Subcutaneous adipose tissue (tissue), 4 donors: ENCODE results near the gene SEZ6. TPM values are rescaled to one million over a fixed set of nuclear protein-coding genes. Genes with fewer than 3 reads are reported as not detected.

Experiments used
- total RNA-seq, 4 donors: library from RNA; depleted of rRNA; stranded (reverse); fragments of >200 nt; gene quantifications; one replicate each; pipeline ENCODE4 v1.1.0, GENCODE V29; 2016
- TF ChIP-seq, protein P1 (sequence below): fragments of 450-650 bp; IDR thresholded peaks from one replicate; pipeline ENCODE4 v1.5.1; 2016; ENCODE audit warnings: low read depth, mild to moderate bottlenecking, control low read depth, antibody characterized with exemption, moderate library complexity

The SEZ6 gene
- total RNA-seq, 4 donors from 2014 or later, result not detected

DNA sequence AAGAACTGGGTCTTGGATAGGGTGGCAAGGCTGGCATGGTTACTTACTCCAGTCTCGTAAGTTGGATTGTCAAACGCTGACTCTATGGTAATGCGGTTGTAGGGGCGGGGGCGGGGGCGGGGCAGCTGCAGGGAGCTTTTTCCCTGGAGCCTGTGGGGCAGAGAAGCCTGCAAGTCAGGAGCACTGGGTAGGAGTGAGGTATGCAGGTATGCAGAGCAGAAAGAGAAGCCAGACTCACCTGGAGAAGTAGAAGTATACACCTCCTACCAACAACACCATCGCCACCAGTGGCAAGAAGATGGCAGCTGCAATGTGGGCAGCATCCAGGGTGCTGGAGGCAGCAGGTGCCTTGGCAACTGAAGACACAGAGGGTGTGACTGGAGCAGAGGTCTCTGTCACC is 49.7 kb downstream of the SEZ6 start:
- TF ChIP-seq, protein P1, sequence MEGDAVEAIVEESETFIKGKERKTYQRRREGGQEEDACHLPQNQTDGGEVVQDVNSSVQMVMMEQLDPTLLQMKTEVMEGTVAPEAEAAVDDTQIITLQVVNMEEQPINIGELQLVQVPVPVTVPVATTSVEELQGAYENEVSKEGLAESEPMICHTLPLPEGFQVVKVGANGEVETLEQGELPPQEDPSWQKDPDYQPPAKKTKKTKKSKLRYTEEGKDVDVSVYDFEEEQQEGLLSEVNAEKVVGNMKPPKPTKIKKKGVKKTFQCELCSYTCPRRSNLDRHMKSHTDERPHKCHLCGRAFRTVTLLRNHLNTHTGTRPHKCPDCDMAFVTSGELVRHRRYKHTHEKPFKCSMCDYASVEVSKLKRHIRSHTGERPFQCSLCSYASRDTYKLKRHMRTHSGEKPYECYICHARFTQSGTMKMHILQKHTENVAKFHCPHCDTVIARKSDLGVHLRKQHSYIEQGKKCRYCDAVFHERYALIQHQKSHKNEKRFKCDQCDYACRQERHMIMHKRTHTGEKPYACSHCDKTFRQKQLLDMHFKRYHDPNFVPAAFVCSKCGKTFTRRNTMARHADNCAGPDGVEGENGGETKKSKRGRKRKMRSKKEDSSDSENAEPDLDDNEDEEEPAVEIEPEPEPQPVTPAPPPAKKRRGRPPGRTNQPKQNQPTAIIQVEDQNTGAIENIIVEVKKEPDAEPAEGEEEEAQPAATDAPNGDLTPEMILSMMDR, result no peak

DNA sequence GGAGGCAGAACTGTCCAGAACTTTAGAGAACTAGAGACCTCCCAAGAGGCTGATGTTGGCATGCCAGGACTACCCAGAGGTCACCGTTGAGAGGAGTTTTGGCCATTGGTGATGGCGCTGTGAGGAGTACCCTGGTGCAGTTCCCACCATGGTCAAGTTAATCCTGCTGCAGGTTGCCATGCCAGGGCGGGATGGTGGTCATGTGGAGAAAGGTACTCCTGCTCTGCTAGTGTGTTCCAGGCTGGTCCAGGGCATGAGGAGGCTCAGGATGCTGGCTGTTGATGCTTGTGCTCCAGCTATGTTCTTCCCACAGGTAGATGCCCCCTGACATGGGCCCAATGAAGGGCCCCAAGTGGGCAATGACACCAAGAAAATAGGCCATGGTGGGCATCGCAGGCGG is 50.4 kb downstream of the SEZ6 start:
- TF ChIP-seq, protein P1, result no peak

DNA sequence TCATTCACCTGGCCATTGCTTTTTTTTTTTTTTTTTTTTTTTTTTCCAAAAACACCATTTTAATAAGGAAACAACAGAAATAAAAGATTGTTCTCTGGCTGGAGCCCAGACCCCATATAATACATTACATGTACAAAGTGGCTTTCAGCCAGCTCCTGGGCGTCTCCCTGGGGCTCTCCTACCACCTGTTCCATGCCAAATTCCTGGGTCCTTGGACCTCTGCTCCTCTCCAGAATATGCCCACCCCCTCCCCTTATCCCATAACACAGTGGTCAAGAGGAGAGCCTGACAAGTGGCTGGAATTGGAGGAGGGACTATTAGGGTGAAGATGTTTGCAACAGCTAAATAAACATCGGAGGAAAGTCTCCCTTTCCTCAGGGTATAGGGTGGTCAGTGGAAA is 50.9 kb downstream of the SEZ6 start:
- TF ChIP-seq, protein P1, result no peak

DNA sequence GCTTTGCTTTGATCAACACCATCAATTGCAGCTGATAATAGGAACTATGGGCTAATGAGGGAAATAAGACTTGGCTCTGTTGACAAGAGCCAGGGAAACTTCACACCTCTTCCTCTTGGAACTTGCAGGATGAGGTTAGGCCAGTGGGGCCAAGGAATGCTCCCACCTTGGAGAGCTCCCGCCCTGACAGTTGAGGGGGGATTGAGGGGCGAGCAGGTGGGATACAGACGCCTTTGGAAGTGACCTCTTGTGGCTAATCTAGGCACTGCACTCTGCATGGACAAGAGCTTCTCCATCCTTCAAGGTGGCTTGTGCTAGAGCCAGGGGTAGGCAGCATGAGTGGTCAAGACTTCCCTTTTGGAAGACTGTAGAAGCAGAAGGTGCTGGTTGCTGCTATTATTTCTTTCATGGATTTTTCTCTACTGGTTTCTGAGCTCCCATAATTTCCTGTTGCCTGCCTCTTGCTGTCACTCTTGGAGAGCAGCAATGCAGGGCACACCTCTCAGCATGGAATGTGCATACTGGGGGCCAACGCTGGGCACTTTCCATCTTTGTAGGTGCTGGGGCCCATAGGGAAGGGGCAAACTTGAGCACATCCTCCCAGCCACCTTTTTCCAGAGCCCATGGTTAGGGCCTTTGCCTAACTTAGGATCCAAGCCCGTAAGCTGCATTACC is 52.3 kb downstream of the SEZ6 start:
- TF ChIP-seq, protein P1, result no peak

DNA sequence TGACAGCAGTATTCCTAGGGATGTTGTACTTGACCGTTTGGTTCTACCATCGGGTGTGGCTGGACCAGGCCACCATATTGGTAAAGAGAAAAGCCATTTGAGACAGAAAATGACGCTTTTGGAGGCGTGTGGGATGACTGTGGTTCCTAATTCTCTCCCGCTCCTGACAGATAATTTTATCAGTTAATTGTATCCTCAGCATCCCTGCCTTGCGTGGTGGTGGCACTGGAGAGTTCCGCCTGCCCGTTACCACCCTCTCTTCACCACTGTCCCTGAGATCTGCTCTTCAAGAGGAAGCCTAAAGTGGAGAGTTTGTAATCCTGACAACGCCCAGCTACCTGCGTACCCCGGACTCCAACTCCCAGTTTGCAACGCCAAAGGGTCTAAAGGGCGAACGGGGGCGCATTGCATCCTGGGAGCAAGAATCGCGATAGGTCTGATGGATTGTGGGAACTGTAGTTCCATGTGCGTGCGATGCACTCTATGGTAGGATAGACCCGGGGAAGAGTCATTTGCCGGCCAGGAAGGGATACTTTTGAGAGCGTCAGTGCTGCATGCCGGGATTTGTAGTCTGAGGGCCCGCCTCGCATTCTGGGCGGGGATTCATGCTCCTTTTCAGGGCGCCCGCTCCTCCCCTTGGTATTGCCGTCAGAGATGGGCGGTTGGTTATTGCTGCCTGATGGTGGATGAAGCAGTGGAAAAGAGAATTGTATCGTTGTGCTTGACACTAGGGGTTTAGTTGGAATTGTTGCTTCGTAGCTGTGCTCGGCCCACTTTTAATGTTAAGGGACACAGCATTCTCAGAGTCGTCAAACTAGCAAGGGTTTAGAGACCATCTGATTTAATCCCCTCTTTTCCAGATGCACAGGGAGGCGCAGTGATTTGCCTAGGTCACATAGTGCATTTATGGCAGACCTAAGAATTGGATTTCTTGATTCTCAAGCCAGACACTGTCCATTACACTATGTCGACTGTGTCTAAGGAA is 53.5 kb downstream of the SEZ6 start:
- TF ChIP-seq, protein P1, result no peak

DNA sequence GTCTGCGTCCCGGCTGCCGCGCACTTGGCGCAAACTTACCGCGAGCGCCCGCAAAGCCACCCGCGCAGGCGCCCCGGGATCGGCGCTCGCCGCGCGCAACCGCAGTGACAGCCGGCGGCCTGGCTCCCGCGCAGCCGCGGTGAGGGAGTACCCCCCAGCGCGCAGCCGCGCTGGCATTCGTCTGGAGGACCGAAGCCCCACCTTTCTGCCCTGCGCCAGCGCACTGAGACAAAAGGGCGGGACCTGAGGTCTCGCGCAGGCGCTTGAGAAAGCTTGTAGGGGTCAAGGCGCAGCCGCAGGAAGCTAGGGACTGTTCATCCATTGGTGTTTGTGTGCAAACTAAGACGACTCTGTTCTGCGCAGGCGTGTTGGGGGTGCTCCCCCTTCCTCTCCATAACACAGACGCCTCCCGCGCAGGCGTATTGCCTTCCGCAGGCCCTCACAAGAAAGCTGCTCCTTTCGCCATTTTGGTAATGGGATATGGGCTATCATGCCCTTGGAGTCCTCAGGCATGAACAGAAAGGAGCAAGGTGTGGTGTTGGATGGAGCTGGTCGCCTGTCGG is 54.3 kb downstream of the SEZ6 start, which contains the start of gene PHF12:
PHF12 (minus strand) TSS at position 91 of the 563 bp plus-strand sequence. CDS start 558 bp downstream, outside the sequence.
- TF ChIP-seq, protein P1, result no peak
